Left ventricle myocardium superior (tissue), 1 donor: ENCODE measurements around the gene NBEAL1. TPM values are rescaled to one million over a fixed set of nuclear protein-coding genes. Genes with fewer than 3 reads are reported as not detected.
"Not testable (repeated sequence)": the region's sequence is repeated elsewhere in the genome, so short reads cannot be mapped to it uniquely, and the experiment has no call there.

Experiments
- ATAC-seq: fragments of 200-7000 bp; cut with Tn5 transposase; one replicate; pipeline ENCODE4 v1.9.1; 2020; ENCODE audit warnings: mild to moderate bottlenecking, moderate library complexity
- DNase-seq: peaks from one replicate; pipeline ENCODE4 v3.0.0-alpha.2; 2020
- intact Hi-C: fragments of 100-400 bp; cut with micrococcal nuclease; formaldehyde crosslinking; loops from one replicate; pipeline ENCODE4 v1.11.0; 2022
- total RNA-seq: library from RNA; stranded (reverse); fragmentation: NEBNext Ultra II Directional; extraction: Animal tissue kit (Norgen Biotek cat#: 25700); gene quantifications from one replicate; pipeline ENCODE4 v1.2.1, GENCODE V29; 2021
- donor health status: DM: no; HTN: yes; CAD: no; lungs with severe emphysema.

The NBEAL1 gene
- total RNA-seq, 1 donor from 2014 or later = 16.4 TPM

DNA sequence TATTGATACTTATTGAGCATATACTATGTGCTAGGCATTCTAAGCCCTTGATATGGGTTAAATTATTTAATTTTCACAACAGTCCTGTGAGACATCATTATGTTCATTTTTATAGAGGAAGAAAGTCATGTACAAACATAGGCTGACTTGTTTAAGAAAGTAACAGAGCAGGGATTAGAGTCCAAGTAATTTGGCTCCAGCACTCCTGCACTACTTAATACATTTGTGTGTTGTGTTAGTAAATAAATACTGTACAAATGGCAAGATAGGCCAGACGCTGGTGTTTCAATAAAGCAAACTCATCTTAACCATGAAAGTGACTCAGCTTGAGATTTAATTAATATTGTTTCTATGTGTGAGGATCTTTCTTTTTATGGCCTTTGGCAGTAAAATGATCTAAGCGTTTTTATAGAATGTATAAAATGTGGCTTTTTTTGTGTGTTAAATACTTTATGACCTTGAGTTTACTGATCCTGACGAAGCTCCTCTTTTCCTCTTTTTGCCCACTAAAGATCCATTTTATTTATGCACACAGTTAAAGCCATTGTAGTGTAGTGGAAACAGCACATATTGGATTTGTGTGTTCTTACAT is 21.3 kb downstream of the NBEAL1 start:
- ATAC-seq (no peak), DNase-seq (no peak)
- intact Hi-C loops = no loop called here

DNA sequence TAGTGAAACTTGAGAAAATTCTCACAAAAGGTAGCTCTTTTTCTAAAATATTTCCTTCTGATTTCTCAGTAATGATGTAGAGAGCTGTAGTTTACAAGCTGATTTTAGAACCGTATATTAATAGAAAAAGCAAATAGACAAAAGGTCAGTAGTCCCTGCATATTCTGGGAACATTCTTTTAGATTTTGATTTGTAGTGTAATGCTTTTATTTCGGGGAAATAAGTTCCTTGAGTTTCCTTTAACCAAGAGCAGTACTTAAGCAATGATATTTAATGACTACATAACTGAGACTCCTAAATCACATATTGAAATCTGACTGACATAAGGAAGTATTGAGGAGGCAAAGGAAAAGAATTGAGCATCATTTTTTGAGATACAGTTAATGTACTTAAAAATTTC is 22.4 kb downstream of the NBEAL1 start:
- no peak for DNase-seq
- intact Hi-C loops = no loop called here
- ATAC-seq = no peak

DNA sequence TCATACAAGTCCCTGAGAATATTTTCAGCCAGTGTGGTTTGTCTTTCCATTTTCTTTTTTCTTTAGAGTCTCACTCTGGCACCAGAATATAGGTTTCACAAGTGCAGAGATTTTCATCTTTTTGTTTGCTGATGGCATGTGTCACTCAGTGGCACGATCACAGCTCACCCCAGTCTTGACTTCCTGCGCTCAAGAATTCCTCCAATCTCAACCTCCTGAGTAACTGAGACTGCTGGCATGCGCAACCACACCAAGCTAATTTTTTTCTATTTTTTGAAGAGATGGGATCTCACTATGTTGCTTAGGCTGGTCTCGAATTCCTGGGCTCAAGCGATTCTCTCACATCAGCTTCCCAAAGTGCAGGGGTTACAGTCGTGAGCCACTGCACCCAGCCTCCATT is 23.9 kb downstream of the NBEAL1 start:
- ATAC-seq (no peak), DNase-seq (no peak)
- intact Hi-C loops = no loop called here

DNA sequence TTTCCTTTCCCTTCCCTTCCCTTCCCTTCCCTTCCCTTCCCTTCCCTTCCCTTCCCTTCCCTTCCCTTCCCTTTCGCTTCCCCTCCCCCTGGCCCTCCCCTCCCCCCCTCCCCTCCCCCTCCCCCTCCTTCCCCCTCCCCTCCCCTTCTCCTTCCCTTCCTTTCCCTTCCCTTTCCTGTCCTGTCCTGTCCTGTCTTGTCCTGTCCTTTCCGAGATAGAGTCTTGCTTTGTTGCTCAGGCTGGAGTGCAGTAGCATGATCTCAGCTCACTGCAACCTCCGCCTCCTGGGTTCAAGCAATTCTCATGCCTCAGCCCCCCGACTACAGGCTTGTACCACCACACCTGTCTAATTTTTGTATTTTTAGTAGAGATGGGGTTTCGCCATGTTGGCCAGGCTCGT is 24.5 kb downstream of the NBEAL1 start:
- DNase-seq, intact Hi-C loops, ATAC-seq: not testable (repeated sequence)

DNA sequence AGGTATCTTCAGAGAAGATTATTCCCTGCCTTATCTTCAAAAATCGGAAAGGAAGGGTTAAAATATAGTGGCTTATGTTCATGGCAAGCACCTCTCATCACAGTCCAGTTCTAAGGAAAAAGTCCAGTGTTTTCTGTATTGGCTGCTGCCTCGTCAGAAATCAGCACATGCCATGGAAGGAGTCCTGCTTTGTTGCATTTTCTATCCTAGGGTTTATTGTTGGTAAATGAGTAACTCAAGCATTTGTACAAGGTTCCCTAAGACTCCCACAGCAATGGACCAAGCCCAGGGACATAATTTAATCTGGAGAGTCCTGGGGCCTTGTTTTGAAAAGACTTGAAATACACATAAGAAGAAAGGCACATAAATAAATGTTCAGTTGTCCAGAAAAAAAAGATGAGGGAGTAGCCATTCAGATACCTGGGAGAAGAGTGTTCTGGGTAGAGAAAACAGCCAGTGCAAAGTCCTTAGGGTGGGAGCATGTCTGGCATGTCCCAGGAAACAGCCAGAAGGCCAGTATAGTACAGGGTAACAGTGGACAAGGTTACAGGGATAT is 26.4 kb downstream of the NBEAL1 start:
- intact Hi-C loops = no loop called here
- ATAC-seq = no peak
- DNase-seq = no peak

DNA sequence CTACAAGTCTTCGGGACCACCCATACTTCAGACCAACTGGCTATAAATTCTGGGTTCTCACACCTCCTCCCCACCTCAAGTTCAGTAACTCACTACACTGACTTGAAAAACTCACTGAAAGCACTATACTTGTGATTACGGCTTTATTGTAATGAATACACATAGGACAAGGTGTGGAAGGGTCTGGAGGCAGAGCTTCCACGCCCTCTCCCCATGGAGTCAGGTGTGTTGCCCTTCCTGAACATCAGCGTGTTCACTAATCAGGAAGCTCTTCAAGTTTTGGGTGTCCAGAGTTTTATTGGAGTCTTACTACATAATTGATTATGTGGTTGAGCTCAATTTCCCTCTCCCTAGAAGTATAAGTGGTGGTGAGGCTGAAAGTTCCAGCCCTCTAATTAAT is 27.5 kb downstream of the NBEAL1 start:
- ATAC-seq = no peak
- no peak for DNase-seq
- intact Hi-C loops = no loop called here

DNA sequence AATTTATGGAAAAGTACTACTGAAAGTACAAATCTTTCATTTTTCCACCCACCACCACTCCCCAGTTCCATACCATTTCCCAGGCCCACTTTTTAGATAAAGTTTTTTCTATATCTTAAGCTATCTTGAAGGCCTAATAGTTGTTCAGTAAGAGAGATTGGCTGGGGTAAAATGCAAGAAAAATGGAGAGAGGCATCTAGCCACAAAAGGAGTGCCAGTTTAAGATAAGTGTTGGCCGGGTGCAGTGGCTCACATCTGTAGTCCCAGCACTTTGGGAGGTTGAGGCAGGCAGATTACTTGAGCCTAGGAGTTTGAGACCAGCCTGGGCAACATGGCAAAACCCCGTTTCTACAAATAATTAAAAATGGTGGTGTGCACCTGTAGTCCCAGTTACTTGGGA is 28.6 kb downstream of the NBEAL1 start:
- ATAC-seq (no peak), DNase-seq (no peak)
- intact Hi-C loops = no loop called here

DNA sequence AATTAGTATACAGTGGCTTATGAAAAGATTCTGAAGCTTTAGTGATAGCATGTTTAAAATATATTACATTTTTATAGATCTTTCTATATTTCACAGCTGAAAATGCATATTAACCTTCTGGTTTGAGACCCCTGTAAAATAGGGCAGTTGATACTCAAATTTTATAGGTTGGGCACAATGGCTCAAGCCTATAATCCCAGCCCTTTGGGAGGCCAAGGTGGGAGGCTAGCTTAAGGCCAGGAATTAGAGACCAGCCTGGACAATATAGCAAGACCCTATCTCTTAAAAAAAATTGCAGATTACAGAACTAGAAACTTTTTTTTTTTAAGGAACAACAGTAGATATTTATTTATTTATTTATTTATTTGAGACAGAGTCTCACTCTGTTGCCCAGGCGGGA is 31.2 kb downstream of the NBEAL1 start:
- intact Hi-C loops = no loop called here
- ATAC-seq (no peak), DNase-seq (no peak)

DNA sequence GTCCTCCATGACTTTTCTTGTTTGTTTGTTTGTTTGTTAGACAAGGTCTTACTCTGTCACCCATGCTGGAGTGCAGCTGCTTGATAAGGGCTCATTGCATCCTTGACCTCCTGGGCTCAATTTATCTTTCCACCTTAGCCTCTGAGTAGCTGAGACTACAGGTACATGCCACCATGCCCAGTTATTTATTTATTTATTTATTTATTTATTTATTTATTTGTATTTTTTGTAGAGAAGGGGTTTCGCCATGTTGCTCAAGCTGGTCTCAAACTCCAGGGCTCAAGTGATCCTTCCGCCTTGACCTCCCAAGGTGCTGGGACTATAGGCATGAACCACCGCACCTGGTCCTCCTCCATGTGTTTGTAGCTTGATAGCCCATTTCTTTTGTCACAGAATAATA is 37.9 kb downstream of the NBEAL1 start:
- intact Hi-C loops = no loop called here
- DNase-seq (no peak), ATAC-seq (no peak)

DNA sequence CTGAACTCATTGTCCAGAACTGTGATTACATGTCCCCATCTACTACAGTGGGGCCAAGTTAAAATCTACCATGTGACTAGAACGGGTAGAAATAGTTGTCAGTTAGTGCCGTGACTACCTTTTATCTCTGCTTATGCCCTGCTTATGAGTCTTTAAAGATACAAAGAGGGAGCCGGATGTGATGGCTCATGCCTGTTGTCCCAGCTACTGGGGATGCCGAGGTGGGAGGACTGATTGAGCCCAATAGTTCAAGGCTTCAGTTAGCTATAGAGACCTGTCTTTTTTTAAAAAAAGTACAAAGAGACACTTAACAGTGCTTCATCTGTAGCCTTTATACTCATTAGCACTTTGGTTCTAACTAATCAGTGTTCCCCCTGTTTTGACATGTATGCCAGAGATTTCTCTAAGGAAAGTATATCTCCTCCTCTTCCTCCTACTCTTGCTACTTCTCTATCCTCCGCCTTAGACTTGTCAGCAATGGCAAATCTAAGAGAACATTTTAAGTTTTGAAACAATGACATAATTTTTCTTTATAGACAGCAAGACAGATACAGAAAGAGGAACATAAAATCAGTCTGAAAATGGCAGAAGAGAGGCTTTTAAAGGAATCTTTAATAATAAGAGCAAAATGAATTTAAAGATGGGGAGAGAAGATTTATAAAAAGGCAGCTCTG is 45.0 kb downstream of the NBEAL1 start:
- ATAC-seq (peak; percentile 43), DNase-seq (no peak)
- intact Hi-C loops = no loop called here

DNA sequence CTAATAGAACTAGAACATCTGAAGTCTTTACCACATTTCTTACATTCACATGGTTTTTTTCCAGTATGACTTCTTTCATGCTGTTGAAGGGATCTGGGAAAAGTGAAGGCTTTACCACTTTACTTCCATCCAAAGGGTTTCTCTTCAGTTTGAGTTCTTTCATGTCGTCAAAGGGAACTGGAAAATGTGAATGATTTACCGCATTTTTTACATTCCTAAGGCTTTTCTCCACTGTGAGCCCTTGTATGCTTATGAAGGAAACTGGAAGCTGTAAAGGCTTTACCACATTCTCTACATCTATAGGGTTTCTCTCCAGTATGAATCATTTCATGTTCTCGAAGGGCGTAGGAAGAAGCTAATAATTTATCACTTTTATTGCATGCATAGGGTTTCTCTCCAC is 46.7 kb downstream of the NBEAL1 start:
- DNase-seq = no peak
- intact Hi-C loops = no loop called here
- ATAC-seq = no peak

DNA sequence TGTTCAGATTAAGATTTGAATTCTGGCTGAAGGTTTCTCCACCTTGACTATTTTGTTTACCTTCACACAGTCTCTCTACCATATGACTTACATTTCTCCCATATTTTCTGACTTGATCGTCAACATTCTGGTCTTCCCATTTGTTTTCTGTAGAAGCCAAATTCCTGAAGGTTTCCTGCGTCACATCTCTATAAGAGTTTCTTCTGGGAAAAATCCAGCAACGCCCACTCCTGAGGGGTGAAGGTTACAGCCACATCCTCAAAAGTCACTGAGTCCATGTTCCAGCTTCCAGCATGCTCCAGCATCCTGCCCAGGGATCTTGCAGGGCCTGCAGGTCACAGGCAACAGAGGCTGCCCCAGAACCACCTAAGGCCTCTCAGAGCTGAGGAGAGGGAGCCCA is 47.5 kb downstream of the NBEAL1 start:
- intact Hi-C loops = no loop called here
- ATAC-seq (no peak), DNase-seq (no peak)

DNA sequence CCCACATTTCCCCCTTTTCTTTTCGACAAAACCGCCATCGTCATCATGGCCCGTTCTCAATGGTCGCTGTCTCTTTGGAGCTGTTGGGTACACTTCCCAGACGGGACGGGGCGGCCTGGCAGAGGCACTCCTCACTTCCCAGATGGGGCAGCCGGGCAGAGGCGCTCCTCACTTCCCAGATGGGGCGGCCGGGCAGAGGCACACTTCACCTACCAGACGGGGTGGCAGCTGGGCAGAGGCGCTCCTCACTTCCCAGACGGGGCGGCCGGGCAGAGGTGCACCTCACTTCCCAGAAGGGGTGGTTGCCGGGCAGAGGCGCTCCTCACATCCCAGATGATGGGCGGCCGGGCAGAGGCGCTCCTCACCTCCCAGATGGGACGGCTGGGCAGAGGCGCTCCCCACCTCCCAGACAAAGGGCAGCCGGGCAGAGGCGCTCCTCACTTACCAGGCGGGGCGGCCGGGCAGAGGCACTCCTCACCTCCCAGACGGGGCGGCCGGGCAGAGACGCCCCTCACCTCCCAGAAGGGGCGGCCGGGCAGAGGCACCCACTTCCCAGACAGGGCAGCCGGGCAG is 51.9 kb downstream of the NBEAL1 start:
- intact Hi-C loops, ATAC-seq: not testable (repeated sequence)

DNA sequence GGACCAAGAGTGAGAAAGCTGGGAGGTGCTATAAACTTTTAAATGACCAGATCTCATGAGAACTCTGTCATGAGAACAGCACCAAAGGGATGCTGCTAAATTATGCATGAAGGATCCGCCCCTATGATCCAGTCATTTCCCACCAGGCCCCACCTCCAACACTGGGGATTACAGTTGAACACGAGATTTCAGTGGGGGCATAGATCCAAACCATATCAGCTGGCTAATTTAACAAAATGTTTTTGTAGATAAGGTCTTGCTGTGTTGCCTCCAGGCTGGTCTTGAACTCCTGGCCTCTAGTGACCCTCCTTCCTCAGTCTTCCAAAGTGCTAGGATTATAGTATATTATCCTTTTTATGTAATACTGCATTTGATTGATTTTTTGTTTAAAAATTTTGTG is 56.0 kb downstream of the NBEAL1 start:
- intact Hi-C loops = no loop called here
- DNase-seq = no peak
- ATAC-seq = no peak

More for the DNA sequence above, 51.9 kb downstream of the NBEAL1 start:
- not testable (repeated sequence) for DNase-seq

DNA sequence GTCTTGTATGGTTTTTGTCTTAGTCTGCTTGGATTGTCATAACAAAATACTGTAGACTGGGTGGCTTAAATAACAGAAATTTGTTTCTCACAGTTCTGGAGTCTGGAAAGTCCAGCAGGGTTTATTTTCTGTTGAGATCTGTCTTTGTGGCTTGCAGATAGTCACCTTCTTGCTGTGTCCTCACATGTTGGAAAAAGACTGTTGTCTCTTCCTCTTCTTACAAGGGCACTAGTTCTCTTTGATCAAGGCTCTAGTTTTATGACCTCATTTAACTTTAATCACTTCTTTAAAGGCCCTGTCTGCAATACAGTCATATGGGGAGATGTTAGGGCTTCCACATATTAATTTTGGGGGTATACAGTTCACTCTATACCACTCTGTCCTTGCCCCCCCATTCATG is 56.5 kb downstream of the NBEAL1 start:
- DNase-seq = no peak
- intact Hi-C loops = no loop called here
- no peak for ATAC-seq

DNA sequence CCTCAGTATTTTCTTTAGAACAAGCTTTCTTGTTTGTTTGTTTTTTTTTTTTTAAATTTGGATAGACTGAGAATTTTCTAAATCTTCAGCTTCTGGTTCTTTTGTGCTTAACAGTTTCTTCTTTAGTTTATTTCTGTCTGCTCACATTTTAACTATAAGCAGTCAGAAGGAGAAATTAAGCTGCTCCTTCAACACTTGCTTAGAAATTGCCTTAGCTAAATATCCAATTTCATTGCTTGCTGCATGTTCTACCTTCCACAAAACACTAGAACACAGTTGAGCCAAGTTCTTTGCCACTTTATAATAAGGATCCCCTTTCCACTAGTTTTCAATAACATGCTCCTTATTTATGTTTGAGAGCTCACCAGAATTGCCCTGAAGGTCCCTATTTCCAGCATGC is 57.7 kb downstream of the NBEAL1 start:
- DNase-seq (no peak), ATAC-seq (no peak)
- intact Hi-C loops = no loop called here

DNA sequence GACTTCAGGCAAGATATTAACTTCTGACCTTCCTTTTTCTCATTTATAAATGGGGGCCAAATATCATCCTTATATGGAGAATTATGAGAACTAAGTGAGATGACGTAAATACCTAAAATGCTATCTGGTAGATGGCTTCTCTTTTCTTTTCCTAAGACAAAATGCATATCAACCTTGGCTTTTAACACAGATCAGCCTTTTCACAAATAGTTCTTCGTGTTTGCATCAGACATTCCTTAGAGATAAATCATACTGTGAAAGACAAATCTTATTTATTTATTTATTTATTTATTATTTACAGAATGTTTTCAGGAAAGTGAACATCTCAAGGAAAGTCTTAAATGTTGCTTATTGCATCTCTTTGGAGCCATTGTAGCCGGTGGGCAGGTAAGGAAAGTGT is 62.8 kb downstream of the NBEAL1 start:
- ATAC-seq = no peak
- DNase-seq = no peak
- intact Hi-C loops = no loop called here

DNA sequence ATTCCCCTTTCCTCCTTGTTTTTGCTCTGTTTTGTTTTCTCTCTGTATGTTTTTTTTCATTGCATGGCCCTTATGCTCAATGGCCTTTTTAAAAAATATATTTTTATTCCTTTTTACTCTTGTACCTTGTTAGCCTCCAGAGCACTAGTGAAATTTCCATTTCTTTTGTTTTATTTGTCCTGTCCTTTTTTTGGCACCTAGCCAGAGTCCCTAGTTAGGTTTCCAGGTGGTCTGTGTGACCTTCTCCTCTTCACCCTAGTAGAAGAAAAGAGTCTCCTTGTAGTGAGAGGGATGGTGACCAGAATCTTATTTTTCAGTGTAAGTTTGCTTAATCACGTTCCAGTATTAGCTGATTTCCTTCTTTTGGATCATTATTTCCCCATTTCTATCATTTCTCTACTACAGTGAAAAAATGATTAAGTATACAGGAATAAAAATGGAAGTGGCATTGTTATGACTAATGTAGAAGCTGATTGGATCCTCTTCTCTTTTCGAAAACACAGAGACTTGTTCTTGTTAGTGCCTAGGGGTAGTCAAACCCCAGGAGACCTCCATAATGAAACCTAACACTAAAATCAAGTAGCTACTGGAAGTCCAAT is 65.9 kb downstream of the NBEAL1 start:
- DNase-seq = no peak
- no peak for ATAC-seq
- intact Hi-C loops = loop anchor here (10.0 kb wide), 1 partner anchor 744 kb away; no protein-coding TSS in a partner anchor

DNA sequence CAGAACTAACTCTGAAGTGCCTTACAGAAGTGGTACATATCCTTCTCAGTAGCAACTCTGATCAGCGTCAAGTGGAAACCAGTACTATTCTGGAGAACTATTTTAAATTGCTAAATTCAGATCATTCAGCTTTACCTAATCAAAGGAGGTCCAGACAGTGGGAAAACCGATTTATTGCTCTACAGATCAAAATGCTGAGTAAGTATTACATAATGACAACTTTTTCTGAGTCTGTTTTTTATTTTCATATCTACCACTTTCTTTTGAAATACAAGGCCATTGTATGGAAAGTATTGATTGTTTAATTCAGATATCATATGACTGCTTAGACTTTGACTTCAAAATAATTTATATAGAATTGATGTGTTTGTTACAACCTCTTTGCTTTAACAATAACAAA is 68.7 kb downstream of the NBEAL1 start:
- DNase-seq = no peak
- ATAC-seq = no peak
- intact Hi-C loops = loop anchor here (10.0 kb wide), 1 partner anchor 741 kb away; no protein-coding TSS in a partner anchor

DNA sequence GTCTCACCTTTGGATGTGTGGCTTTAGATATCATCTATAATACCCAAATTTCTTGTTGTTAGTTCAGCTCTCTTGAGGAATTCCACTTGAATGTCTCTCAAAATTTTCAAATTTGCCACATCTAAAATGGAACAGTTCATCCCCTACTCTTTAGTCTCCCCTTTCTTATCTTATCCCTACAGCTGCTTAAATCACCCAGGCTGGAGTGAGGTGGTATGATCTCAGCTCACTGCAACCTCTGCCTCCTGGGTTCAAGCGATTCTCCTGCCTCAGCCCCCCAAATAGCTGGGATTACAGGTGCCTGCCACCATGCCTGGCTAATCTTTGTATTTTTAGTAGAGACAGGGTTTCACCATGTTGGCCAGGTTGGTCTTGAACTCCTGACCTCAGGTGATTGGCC is 71.7 kb downstream of the NBEAL1 start:
- not testable (repeated sequence) for DNase-seq

More for the DNA sequence above, 71.7 kb downstream of the NBEAL1 start:
- ATAC-seq = not testable (repeated sequence)
- intact Hi-C loops = loop anchor here (10.0 kb wide), 1 partner anchor 738 kb away; no protein-coding TSS in a partner anchor
